Stimulated activated CD8-positive, alpha-beta memory T cell treated with anti-CD3 and anti-CD28 coated beads, Interleukin-4, amount 100 ng/mL, for 24 hours (primary cell): ENCODE results near the gene MGAT4B.
A peak's percentile ranks its signal among the peaks of the same experiment; 100 is the strongest.

Experiments used
- DNase-seq: peaks from one replicate; pipeline ENCODE4 v3.0.0-alpha.2; 2020; ENCODE audit warnings: low read depth

Gene MGAT4B

DNA sequence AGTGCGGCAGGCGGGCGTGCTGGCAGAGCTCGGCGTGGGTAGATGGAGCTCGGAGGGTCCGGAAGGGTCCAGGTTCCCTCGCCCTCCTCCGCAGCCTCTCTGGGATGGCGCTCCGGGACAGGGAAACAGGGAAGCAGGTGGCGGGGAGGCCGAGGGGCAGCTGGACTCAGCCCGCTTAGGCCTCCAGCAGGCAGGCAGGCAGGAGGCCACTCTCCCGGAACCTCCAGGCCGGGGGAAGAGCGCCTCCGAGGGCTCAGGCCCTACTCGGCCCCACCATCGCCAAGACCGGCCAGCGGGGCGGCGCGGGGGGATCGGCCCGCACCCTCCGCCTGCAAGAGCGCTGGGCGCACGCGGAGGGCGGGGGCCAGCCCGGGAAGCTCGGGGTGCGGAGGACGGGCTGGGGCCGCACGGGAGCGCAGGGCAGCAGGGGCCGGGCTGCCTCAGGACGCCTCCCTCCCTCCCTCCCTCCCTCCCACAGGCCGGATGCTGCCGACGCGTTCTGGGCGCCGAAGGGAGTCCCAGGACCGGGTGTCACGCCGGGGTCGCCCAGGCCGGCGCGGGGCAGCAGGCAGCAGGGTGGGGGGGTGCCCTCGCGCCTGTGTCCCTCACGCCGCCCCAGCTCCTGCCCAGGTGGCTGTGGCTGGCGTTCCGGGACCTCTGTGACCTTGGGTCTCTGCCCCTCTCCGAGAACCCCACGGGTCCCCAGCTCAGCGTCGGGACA, 977 bp downstream of the MGAT4B start:
- no peak for DNase-seq

DNA sequence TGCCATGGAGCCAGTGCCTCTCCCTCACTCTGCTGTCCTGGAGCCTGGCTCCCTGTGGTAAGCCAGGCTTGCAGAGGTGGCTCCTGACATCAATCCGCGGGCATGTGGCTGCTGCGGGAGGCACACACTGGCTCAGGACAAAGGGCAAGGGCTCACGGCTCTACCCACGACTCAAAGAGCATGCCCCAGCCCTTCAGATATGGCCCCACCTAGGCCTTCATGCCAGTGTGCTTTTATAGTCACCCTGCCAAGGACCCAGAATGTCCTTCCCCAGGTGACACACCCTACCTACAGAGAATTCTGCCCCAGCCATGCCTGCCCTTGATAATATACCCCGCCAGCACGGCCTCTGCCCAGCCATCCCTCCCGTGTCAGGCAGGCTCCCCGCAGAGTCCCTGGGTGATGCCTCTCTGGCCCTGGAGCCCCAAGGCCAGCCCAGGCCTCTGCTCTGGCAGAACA, 1.6 kb downstream of the MGAT4B start:
- no peak for DNase-seq

DNA sequence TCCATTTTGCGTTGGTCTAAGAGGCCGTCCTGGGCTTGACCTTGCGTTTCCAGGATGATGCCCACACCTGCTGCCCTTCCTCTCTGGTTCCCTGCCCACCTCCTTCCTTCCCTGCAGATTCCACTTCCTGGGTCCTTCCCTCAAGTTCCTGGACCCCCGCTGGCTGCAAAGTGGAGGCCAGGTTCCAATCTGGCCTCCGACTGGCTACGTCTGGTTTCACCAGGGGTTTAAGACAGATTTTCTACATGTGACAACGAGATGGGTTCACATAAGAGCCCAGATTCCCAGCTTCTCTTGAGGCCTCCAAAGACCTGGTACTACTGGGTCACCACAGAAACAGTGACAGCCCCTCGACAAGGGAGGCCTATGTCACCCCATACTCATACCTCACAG, 2.1 kb downstream of the MGAT4B start:
- no peak for DNase-seq

DNA sequence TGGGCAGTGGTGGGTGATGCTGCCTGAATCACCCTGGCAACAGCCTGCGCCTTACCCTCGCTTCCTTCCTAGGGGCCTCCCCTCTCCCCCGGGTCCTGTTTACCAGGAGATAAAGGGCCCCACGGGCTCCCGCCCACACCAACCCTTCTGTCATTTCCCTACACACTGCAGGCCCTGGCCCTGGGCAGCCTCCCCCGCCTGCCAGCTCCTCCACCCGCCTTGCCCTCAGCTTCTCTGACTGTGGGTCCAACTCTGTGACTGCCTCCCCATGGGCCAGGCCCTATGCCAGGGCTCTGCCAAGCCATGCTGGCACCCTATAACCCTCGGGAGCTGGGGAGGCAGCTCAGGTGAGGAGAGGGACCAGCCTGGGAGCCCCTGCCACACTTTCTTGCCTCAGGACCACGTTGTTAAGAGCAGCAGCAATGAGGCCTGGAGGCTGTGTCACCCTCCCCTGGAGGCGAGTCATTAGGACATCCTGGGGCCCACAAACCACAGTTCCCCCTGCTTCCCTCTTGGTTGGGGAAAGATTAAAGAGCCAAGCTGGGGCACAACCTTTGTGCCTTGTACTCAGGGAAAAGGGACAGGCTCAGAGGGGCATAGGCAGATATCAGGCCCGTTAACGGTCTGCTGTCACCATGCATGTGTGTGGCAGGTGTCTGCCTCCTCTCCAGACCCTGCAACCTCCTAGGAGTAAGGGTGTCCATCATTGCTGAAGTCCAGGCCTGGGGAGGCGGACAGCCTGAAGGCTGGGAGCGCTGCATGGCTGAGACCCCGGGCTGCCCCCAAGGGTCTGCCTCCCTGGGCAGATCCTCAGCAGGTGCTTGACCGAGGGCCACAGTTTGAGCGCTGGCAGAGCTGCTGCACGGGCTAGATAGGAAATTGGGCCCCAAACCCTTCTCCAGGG, 2.8 kb downstream of the MGAT4B start:
- DNase-seq, result no peak

DNA sequence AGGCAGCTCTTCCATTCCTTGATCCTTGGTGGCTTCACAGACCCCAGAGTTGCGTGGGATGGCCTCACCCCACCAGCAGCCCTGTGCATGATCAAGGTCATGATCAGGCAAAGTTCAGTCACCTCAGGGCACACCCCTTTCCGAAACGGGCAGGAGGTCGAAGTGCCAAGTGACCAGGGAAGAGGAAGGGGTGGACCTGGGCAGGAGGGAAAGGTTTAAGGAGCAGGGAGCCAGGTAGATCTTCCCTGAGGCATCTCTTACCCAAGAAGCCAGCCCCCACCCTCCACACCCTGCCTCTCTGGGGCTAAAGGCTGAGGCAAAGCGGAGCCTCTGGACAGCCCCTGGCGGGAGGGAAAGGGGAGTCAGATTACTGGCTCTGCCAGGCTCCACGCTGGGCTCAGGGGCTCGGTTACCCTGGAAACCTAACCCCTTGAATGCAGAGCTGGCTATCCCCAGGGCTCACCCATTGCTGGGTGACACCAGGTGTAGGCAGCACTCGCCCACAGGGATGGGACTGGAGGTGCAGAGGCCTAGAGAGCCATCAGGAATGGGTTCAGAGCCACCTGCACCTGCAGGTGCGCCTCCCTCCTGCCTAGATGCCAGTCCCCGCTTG, 3.6 kb downstream of the MGAT4B start:
- no peak for DNase-seq

DNA sequence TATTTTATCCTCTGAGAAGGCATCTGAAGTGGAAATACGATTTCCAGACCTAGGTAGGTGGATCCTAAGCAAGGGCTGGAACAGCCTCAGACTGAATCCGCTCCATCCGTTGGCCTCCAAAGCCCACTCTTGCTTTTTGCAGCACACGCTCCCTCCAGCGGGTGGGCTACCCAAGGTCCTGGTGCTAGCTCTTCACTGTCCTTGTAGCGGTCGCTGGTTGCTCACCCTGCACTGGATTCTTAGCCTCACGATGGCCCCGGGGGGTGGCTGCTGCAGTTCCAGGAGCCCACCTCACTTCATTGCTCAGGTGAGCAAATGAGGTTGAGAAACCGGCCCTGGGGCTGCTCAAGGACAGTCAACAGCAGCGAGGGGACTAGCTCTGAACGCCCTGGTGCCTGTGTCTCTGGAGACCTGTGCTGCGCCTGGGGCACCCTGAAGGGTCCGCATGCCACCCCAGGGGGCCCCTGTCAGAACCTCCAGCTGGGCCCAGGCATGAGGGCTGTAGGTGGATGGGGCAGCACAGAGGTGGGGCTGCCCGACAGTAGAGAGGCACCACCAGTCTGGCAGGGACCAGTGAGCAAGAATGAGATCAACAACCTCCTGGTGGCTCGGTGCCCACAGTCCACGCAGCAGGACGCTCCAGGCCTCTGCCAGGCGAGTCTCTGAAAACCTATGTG, 4.3 kb downstream of the MGAT4B start:
- DNase-seq, result no peak

DNA sequence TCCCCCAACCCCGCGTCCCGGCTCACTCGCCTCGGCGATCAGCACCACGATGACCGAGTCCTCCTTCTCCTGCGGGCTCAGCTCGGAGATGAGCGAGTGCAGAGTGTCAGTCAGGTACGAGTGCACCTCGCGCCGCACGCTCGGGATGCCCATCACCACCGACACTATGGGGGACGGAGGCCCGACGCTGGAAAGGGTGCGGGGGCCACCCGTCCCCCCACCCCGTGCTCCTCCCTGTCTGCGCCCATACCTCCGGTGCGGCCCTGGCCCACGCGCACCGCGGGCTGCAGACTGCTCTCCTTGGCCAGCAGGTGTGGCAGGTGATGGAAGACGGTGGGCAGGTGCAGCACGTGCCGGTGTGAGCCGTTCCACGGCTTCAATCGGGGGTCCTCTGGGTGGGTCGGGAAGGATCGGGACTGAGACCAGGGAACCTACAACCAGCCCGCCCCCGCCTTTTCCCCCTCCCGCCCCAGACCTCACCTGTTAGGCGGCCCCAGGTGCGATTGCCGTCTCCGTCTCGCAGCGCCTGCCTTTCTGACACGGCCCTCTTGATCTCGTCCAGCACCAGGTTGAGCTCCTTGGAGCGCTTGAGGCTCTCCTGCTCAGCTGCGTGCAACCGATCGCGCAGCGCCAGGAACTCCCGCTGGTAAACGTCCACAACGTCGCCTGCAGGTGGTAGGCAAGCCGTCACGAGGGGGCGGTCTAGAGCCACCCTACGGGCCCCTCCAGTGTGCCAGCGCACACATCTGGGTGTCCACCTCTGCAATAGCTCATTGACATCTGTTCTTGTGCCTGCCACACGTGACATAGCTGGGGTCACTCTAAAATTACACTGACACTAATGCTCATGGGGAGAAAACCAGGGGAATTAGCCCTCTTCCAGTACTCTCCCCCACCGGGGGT, 5.1 kb downstream of the MGAT4B start:
- DNase-seq, result peak; percentile 79

DNA sequence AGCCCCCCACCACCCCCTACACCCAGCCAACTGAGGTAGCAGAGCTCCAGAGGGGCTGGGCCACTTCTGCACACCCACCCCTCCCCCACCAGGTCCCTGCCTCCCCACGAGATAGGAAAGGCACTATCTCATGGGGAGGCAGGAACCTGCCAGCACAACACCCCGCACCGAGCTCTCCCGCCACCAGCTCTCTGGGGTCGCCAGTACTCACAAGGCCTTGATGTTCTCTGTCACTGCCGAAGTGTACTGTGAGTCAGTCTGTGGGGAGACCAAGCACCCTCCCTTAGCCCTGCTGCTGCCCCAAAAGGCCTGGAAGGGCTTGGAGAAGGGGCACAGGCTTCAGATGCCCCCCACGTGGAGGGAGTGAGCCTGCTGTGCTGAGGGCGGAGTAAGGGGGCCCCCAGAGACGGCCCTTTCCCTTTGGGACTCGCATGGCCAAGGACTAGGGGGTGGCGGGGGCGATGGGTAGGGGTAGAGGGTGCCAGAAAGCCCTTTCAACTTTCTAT, 5.9 kb downstream of the MGAT4B start:
- no peak for DNase-seq

DNA sequence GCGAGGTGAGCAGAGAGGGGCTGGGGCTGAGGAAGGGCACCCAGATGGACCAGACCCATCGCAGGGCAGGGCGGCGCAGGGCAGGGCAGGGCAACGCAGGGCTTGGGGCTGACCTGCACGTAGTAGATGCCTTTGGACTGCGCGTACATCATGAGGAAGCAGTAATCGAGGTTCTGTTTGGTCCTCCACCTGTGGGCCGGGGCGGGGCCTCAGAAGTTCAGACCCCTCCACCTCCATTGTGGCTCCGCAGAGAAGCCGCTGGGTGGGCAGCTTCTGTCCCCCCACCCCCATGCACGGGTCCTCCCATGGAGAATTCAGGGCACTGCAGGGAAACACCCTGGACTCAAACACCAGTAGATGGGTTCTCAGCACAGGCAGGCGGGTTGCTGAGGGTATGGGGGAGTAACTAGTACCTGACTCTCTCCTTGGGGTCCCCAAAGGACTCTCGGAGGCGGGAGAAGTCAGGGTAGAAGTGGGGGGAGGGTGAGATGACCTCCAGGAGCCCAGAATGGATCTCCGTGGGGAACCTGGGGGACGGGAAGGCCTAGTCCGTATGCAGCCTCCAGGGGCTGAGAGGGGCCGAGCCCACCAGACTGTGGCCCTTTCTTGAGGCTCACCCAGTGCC, 6.5 kb downstream of the MGAT4B start:
- DNase-seq, result no peak

DNA sequence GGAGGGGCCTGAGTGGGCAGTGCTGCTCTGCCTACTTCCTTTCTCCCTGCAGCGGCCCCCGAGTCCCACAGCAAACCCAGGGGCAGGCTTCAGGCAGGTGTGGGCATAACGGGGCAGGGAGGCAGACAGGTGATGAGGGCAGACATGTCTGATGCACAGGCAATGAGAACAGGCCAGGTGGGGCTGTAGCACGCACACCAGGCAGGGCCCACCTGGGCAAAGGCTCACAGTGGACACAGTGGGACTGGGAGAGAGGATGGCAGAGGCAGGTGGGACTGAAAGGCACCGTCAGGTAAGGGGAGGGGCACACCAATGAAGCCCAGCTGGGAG, 7.1 kb downstream of the MGAT4B start:
- DNase-seq, result no peak

DNA sequence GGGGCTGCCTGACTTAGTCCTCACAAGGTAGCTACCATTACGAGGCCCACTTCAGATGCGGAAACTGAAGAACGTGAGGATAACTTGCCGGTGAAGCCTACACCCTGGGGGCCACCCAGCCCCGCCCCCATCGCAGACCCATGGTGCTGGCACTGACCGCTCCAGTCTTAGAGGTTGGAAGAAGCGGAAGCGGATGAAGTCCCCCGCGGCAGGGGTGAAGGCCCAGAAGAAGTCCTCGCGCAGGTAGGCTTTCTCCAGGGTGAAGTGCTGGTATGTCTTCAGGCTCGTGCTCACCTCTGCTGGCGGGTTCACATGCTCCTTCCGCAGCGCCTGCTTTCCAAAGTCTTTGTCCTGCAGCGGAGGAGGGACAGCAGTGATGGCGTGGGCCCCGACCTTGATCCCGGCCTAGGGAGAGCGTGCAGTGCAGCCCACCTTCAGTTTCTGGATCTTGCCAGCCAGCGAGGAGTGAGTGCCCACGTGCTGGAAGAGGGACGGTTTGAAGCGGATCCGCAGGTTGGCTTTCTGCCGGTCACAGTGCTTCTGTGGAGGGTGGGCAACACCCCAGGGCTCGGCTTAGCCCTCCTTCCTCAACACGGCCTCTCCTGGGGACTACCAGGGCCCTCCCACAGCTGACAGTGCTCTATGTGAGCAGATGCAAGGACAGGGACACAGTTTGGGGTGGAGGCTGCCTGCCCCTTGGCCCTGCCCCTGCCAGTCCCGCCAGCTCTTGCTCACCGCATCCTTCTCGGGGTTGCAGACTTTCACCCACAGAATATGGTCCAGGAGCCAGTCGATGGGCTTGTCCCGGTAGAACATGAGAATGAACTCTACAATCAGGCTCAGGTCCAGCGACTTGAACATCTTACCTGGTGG, 7.7 kb downstream of the MGAT4B start:
- DNase-seq, result no peak

DNA sequence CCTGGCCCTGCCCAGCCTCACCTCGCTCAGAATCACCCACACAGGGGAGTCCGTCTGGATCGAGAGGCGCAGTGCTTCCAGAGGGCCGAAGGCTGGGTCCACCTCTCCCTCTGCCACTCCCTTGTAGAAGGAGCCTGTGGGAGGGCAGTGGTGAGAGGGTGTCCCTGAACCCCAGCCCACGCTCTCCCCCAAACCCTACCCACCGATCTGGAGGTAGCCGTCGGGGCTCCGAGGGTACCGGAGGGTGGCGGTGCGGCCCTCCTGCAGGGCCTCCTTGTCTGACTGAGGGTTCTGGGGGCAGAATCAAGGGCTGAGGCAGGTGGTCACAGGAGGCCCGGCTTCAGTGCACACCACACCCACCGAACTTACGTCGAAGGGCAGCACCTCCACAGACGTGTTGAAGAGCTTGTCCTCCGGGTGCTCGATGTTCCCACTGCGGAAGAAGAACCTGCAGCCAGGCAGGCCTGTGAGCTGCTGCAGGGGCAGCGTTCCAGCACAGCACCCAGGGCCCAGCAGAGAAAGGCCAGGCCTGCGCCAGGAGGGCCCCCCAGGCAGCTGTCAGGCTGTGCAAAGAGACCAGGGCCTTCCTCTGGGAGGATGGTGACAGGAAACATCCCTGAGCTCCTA, 8.4 kb downstream of the MGAT4B start:
- DNase-seq, result no peak

DNA sequence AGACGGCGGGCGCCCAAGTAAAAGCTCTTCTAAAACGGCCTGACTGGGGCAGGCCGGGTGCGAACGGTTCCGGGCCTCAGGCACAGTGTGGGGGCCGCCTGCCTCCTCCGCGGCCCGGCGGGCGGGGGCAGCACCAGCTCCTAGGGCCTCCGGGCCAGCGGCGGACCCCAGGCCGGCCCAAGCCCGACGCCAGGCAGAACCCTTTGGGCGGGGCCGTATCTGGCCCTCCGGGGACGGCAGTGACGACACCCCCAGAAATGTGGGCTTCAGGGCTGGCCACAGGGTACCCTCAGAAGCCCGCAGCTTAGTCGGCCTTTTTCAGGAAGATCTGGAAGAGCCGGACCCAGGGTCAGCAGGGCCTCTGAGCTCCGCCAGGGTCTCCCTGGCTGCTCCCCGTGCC, 8.9 kb downstream of the MGAT4B start:
- no peak for DNase-seq

DNA sequence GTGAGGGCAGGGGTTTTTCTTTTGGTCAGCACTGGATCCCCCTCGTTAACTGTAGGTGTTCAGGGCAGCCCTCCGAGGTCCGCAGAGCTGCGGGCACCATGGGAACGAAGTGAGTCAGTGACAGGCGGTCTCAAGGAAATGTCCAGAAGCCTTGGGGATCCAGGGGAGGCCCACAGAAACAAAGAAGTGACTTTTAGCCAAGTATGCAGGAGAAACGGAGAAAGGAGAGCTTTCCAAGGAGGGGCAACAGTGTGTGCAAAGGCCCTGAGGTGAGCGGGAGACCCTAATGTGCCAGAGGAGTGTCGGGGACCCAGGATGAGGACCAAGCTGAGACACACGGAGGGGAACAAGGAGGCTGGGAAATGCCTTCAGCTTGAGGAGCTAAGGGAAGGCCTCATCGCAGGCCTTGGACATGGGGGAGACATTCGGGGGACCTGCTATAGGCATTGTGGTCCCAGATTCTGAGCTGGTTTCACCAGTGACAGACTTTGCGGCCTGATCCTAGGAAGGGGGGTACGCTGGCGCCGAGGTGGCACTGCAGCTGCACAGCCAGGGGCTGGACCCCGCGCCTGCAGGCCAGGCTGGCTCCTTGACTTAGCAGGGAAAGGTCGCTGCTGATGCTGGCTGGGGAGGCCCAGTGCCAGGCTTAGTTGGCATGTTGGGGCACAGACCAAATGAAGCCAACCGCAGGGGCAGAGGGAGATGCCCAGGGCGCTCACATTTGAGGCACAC, 9.6 kb downstream of the MGAT4B start:
- DNase-seq, result no peak

DNA sequence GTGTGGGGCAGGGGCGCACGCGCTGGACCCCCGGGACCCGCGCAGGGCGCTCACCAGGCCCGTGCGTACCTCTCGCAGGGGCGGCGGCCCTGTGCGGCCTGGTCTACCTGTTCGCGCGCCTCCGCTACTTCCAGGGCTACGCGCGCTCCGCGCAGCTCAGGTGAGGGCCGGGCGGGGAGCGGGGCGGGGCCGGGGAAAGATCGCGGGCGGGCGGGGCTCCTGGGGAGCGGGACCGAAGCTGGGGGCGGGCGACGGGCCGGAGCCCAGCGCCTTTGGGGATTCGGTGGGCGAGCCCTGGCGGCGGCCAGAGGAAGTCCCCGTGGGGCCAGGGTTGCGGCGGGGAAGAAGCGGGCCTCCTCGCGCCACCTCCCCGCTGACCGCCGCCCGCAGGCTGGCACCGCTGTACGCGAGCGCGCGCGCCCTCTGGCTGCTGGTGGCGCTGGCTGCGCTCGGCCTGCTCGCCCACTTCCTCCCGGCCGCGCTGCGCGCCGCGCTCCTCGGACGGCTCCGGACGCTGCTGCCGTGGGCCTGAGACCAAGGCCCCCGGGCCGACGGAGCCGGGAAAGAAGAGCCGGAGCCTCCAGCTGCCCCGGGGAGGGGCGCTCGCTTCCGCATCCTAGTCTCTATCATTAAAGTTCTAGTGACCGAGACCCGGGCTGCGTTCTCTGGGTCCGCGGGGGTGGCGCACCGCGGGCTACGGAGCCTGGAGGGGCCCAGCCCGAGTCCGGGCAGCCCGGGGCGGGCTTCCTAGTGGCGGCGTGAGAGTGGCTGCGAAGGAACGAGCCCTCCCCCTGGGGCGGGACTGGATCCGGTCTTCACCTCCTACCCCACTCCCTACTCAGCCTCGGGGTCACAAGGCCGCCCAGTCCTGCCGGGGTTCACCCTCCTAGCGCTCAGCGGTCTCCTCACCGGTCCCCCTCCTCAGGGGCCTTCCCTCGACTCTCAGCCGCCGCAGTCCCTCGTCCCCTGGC, 10.5 kb downstream of the MGAT4B start:
- peak; percentile 52 for DNase-seq

DNA sequence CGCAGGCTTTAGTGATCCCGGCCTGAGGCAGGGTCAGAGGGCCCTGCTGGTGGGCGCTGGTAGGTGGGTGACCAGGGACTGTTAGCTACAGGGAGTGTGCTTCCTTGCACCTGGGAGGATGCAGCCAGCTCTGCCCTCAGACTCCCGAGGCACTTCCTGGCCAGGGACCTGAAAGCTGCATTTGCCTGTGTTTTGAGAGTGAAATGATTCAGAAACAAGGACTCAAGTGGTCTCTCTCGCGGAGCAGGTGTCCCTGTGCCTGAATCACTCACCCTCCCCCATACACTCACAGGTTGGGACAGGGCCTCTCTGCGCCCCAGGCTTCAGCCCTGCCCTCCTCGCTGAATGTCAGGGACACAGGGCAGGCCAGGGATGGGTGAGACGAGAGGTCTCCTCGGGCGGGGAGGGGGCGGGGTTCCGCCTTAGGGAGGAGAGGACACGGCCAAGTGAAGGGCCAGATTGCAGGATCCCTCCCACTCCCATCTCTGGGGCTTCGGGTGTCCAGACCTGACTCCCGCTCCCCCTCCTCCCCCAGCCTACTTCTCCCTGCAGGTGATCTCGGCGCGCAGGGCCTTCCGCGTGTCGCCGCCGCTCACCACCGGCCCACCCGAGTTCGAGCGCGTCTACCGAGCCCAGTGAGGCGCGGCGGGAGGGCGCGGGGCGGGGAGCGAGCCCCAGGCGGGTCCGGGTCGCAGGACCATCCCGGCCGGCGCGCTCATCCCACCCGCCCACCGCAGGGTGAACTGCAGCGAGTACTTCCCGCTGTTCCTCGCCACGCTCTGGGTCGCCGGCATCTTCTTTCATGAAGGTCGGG, 11.4 kb downstream of the MGAT4B start:
- DNase-seq, result no peak
